Omental fat pad (tissue), 4 donors: ENCODE results near the gene CPZ. TPM values are rescaled to one million over a fixed set of nuclear protein-coding genes. Genes with fewer than 3 reads are reported as not detected.

Source experiments
- ATAC-seq: fragments of 150-250 bp; one replicate; pipeline ENCODE4 v1.9.1; 2016; ENCODE audit warnings: mild to moderate bottlenecking, moderate library complexity; ENCODE audit not compliant: low FRiP score
- DNase-seq: peaks from one replicate; pipeline ENCODE4 v3.0.0-alpha.2; 2019; ENCODE audit warnings: low spot score
- total RNA-seq, 4 donors: library from RNA; depleted of rRNA; stranded (reverse); fragments of >200 nt; gene quantifications; one replicate each; pipeline ENCODE4 v1.1.0, GENCODE V29; 2016
- TF ChIP-seq, protein P1 (sequence below), 3 donors: fragments of 450-650 bp; IDR thresholded peaks; one replicate each; pipeline ENCODE4 v1.5.1; 2016 to 2017; ENCODE audit warnings: antibody characterized with exemption in 3 of 3, mild to moderate bottlenecking in 3 of 3, moderate library complexity in 2 of 3

Gene CPZ
- total RNA-seq, 4 donors from 2014 or later: 0.32 to 14.2 (median 8.4) TPM

DNA sequence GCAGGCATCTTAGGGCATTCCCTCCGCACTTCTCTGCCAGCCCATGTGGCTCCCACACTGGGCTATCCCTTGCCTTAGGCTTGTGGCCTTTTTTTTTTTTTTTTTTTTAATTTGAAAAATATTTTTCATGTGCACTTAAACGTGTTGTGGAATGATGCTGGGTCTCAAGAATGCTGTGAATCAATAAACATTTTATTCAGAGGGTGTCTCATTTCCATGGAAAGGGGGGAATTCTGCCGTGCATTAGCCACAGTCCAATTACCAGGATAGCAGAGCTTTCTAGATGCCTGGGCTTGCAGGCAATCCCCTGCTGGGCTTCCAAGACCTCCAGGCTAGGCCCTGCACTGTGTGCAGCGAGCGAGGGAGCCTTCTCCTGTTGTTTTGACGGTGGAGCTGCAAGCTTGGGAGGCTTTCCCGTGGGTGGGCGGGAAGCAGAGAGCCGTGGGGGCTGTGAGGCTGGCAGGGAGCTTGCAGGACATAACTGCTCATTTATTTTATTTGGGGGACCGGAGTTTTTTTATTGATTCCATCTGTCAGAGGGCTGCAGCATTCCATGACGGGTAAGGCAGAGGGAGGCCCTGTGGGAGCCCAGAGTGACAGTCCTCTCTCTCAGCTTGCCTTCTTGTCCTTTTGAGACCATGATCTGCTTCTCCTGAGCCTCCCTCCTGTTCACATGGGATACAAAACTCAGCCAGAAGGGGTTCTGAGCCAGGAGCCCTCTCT is 2.6 kb upstream of the CPZ start:
- DNase-seq: no peak
- TF ChIP-seq, protein P1, sequence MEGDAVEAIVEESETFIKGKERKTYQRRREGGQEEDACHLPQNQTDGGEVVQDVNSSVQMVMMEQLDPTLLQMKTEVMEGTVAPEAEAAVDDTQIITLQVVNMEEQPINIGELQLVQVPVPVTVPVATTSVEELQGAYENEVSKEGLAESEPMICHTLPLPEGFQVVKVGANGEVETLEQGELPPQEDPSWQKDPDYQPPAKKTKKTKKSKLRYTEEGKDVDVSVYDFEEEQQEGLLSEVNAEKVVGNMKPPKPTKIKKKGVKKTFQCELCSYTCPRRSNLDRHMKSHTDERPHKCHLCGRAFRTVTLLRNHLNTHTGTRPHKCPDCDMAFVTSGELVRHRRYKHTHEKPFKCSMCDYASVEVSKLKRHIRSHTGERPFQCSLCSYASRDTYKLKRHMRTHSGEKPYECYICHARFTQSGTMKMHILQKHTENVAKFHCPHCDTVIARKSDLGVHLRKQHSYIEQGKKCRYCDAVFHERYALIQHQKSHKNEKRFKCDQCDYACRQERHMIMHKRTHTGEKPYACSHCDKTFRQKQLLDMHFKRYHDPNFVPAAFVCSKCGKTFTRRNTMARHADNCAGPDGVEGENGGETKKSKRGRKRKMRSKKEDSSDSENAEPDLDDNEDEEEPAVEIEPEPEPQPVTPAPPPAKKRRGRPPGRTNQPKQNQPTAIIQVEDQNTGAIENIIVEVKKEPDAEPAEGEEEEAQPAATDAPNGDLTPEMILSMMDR (IDR thresholded peaks at IDR 0.05): no peak
- ATAC-seq: no peak

DNA sequence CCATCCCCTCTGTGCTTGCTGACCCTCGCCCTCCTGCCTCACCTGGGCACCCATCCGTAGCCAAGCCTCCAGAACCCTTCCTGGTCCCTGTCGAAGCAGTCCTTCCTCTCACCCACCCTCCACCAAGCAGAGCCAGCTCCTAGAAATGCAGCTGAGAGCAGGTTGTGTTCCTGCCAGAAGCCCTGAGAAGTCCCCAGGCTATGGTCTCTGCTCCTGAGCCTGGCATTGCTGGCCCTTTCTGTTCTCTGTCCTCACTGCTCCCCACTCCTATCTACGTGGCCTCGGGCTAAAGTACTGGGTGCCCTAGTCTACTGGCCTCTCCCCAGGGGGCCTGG is 2.1 kb upstream of the CPZ start:
- TF ChIP-seq, protein P1 (IDR thresholded peaks at IDR 0.05): no peak
- DNase-seq (no peak), ATAC-seq (no peak)

DNA sequence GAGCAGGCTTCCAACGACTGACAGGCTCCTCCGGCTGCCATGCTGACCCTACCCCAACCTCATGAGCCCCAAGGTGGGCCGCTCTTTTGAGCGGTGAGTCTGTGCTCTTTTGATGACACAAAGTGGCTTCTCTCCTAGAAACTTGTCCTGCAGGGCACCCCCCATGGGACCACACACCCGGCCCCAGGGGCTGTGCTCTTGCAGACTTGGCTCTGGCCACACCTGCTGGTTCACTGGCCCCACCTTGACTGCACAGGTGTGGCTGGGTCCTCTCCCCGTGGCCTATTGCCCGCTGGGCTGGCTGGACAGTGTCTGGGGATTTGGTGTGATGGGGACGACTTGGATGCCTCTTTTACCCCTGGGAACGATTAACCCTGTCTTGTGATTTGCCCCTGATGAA is 1.5 kb upstream of the CPZ start:
- no peak for DNase-seq
- ATAC-seq: no peak
- TF ChIP-seq, protein P1 (IDR thresholded peaks at IDR 0.05): no peak

DNA sequence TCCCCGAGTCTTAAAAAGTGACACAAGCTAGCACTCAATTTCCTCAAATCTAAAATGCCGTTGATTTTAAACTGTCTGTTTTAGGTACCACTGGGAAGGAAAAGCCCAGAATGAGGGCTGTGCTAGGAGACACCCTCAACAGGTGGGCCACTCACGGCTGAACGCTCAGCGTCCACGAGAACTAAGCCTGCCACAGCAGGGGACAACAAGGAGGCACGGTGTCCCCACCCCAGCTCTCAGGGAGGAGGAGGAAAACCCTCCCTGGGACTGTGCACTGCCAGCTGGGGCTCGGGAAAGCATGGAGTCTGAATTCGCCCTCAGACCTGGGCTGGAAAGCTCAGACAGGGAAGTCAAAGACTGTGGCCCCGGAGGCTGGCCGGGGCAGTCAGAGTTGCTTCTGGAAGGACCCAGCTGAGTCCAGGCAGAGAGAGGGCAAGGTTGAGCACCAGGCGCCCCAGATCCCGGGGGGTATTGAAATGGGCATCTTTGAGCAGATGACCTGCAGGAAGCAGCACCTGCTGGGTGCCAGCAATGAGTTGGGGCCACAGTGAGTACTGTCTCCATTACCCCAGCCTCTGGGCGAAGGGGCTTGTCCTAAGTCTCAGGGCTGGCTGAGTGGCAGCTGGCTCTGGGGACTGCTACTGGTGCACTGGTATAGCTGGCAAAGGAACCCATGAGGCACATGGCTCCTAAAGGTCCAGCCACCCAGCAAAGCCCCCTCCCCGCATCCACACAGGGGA is 769 bp upstream of the CPZ start:
- ATAC-seq (no peak), DNase-seq (no peak)
- TF ChIP-seq, protein P1 (IDR thresholded peaks at IDR 0.05): no peak

DNA sequence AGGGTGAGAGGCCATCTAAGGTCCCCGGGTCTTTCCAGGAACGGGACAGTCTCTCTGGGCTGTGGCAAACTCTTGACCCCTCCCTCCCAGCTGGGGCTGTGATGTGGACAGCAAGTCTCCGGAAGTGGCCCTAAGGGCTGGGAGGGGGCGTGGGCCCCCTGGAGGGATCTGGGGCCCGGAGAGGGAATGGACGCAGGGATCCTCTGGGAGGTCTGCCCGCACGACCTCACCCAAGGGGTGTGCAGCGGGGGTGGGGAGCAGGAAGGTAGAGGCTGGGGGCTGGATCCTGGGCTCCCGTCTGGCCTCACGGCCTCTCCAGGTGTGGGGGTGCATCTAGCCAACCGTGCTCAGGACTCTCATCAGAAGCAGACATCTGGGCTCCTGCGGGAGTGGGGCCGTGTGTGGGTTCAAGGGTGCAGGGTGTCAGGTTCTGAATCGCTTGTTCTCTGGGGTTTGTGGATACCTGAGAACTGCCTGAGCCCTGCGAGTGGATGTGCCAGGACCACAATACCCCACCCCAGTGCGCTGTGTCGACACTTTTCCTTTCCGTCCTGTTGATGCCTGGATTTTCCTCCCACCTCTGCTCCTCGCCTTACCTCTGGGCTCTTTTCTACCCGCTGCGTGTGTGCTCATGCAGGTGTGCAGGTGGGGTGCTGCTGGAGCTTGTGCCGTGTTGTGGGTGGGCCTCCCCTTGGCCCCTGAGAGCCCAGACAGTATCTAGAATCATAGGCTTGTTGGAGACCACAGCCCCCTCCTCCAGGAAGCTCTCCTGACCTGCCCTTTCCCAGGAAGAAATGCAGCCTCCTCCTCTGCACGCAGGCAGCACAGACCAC is 915 bp downstream of the CPZ start:
- DNase-seq (no peak), ATAC-seq (no peak)
- TF ChIP-seq, protein P1 (IDR thresholded peaks at IDR 0.05): no peak

DNA sequence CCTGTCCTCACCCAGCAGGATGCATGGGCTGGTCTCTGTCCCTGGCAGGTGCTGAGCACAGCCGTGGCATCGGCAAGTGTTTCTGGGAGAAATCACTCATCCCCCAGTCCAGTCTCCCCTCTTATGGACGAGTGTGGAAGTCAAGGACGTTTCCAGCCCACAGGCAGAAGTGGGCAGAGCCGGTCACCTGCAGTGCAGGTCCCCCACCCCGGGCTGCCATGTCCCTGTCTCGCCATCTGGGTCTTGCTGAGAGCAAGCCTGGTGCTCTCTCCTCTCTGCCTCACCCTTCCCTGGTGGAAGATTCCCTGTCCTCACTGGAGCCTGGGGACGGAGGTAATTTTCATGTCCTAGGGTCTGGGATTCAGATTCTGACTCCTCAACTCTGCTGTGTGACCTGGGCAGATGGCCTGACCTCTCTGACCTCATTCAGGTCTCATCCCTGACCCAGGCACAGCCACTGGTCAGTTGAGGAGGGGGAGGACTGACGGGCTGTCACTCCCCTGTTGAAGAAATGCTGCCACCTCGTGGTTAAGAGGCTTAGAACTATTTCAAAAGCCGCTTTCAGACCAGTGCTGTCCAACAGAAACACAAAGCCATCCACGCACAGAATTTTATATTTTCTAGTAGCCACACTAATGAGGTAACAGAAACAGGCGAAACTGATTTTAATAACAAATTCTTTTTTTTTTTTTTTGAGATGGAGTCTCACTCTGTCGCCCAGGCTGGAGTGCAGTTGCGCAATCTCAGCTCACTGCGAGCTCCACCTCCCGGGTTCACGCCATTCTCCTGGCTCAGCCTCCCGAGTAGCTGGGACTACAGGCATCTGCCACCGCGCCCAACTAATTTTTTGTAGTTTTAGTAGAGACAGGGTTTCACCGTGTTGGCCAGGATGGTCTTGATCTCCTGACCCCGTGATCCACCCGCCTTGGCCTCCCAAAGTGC is 1.8 kb downstream of the CPZ start:
- ATAC-seq: peak; percentile 61
- DNase-seq: no peak
- TF ChIP-seq, protein P1 (IDR thresholded peaks at IDR 0.05): no peak
